ENCODE results near the gene CCDC190.
"Not testable (repeated sequence)": the region's sequence is repeated elsewhere in the genome, so short reads cannot be mapped to it uniquely, and the experiment has no call there.

CCDC190 gene

GRCh38 chr1:162876751-162877150 lies 15.8 kb upstream of the CCDC190 start:
- no peak for DNase-seq

DNA sequence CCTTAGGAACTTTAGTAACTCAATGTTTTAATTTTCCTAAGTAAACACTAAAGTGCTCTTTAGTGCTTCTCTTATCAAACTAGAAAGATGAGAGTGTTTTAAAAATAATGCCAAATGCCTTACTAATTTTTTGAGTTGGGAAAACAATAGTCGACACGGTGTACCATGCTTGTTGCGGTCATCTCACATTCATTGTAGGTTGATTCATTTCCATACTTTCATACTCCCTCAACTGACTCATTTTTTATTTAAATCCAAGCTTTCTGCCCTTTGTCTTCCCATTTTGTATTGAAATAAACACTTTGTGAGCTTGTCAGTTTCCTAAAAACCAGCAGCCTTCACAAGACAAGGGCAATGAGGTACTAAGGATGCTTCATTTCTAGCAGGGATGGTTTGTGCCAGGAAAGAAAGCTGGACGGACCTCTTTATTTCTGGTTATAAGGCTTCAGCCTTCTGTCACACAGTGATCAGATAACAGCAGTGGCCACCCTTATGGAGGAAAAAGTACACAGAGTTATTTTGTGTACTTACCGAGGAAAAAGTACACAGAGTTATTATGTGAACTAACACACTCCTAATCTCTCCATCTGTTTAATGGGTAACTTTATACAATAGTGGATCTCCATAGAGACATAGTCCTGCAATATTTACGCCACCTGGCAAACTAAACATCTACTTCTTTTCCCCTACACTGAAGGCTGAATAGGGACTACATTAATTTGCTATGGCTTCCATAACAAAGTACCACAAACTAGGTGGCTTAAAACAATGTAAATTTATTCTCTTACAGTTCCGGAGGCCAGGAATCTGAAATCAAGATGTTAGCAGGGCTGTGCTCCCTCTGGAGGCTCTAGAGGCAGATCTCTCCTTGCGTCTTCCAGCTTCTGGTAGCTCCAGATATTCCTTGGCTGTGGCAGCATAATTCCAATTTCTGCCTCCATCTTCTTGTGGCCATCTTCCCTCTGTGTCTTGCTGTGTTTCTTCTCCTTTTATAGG lies 13.0 kb upstream of the CCDC190 start:
- DNase-seq = peak; percentile 41

DNA sequence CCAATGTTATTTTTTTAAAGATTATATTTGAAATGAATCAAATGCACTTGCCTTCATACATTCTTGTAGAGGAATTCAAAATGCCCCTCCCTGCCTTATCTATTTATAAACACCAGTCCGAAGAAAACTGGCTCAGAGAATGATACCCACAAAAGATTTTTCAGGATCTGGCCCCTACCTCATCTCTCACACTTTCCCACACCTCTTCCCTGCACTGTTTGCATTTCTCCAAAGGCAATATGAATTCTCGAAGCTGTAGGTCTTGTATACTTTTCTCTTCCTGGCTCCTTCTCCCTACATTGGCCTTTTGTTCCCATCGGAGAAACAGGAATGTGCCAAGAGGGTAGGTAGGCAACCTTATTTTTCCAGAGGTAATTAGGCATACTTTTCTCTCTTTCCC lies 12.0 kb upstream of the CCDC190 start:
- DNase-seq = no peak

GRCh38 chr1:162871417-162871816 lies 10.4 kb upstream of the CCDC190 start:
- not testable (repeated sequence) for DNase-seq

GRCh38 chr1:162868972-162869371 lies 8.0 kb upstream of the CCDC190 start:
- no peak for DNase-seq

DNA sequence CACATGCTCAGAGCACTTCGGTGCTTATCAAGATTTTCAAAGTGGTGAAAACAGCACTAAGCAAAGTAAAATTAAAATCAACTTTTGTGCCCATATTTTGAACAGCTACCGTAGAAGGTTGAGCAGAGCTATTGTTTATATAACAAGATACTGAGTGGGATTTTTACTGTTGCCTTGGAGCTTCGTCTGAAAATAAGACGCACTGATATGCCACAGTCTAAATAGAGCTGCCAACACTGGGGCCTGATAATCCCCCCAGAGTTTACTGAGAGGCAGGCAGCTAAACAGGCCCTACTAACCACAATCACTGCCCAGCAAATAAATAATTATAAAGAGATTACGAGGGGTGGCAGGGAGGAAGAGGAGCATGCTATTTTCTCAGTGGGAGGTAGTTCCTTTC lies 650 bp upstream of the CCDC190 start:
- DNase-seq = no peak

DNA sequence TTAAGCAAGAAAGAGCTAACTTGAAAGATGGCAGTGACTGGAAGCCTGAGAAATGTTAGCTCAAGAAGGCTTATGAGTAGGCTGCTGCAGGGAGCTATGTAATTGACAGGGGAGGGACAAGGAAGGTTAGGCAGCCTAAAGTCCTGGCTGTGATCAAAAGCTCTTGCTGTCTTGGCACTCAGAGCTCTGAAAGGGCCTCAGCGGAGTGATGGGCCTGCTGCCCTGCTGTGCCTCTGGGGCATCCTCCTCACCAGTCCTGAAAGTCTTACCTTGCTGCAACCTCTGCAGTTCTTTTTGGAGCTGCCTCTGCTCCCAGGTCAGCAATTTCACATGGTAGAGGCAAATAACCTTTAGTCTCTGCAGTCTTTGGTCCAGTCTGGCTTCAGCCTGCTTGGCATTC lies 1.8 kb downstream of the CCDC190 start:
- no peak for DNase-seq

DNA sequence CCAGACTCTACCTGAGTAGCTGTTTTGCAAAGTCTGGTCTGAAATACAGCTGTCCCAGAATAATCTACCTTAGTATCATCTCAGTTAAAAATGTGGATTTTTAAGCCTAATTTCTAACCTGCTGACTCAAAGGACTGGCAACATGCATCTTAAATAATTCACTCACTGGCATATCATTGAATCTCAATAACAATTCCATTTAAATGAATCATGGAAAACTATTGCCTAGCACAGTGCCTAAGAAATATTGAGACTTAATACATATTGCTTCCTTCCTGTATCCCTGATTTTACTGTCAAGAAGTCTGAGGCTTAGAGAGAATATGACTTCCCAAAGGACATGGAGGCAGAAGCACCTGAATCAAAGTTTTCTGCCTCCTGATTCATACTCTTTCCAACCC lies 3.1 kb downstream of the CCDC190 start:
- DNase-seq = peak; percentile 46

- peak; percentile 93 for DNase-seq
Measured at GRCh38 chr1:162856260-162856659, 4.7 kb downstream of the CCDC190 start.

DNA sequence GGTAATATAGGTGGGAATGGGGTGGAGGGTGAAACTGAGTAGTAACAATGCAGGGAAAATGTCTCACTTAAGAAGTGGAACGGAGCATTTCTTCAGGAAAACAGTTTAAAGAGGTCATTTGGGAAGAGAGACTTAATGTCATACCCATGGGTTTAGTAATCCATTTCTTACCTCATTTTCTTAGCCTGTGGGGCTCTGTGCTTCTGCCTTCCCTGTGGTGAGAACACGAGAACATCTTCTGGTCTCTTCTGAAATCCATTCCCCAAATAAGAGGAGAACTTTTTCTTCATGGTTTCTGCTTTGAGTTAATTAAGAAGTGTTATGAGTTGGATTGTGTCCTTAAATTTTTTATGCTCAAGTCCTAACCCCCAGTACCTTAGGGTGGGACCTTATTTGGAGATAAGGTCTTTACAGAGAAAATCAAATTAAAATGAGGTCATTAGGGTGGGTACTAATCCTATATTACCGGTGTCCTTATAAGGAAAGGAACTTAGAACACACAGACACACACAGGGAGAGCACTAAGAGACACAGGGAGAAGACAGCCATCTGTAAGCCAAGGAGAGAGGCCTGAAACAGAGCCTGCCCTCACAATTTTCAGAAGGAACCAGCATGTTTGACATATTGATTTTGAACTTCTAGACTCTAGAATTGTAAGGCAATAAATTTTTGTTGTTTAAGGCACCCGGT lies 5.4 kb downstream of the CCDC190 start:
- peak; percentile 49 for DNase-seq

DNA sequence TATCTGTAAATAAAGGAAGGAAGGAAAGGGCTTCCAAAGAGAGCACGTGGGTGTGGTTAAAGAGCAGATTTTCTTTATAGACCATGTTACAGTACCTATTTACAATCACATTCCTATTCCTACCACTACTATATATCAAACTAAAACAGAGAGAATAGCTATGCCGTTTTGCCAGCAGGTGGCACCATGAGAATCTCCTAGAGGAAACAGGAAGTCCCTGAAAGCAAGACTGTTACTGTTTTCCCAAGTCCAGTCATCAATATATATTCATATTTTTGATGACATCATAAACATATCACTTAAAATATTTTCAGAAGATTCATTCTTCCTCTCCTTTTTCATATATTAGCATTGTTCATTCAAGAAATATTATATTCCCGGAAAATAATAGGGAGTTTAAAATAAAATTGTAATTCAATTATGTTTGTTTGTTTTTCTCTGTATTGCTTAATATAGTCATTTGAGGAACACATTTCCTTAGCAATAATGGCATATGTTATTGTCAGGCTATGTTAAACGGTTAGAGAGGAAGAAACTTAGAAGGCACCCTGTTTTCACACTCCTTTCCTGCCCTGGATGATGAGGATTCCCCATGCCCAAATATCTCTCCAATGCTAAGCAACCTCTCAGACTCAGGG lies 6.6 kb downstream of the CCDC190 start:
- DNase-seq = peak; percentile 77

DNA sequence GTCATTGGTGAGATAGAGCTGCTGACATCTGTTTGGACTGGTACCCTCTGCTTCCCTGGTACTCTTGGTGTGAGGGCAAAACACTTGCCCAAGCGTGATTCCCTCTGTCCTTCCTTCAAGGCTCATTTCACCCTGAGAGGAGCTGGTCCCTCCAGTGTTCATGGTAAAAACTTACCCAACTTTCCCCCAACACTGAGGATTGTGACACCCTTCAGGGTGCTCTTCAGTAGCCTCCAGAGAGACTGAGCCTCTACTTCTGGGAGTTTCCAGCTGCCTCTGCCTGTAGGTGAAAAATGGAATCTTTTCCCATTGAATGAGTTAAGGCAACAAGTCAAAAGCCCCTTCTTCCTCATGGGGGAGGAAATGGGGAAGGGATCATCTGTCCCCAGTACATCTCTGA lies 9.6 kb downstream of the CCDC190 start:
- no peak for DNase-seq

- no peak for DNase-seq
Measured at GRCh38 chr1:162849711-162850110, 11.3 kb downstream of the CCDC190 start.

DNA sequence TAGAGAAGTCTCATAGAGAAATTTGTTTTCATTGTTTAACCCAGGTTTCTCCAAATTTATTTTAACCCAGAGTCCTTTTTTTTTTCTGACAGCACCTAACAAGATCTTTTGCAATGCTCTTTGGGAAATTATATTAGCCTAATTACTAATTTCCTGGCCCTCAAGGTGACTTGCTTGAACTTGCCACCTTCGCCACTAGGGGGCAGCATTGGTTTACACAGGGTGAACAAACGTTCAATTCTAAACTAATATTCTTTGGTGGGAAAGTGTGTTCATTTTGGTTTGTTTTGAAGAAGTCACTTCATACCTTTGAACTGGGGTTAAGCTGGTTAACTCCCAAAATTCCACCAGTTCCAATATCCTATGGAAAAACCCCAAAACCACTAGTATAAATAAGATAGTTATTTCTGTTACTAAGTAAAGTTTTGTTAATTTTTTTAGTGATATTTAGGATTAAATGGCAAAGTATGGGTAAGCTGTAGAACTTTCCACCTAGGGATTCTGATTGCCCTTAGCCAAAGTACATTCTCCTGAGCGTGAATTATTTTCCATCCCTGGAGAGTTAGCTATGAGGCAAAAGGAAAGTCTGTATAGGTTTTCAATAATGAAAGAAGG lies 13.0 kb downstream of the CCDC190 start:
- DNase-seq = peak; percentile 68

DNA sequence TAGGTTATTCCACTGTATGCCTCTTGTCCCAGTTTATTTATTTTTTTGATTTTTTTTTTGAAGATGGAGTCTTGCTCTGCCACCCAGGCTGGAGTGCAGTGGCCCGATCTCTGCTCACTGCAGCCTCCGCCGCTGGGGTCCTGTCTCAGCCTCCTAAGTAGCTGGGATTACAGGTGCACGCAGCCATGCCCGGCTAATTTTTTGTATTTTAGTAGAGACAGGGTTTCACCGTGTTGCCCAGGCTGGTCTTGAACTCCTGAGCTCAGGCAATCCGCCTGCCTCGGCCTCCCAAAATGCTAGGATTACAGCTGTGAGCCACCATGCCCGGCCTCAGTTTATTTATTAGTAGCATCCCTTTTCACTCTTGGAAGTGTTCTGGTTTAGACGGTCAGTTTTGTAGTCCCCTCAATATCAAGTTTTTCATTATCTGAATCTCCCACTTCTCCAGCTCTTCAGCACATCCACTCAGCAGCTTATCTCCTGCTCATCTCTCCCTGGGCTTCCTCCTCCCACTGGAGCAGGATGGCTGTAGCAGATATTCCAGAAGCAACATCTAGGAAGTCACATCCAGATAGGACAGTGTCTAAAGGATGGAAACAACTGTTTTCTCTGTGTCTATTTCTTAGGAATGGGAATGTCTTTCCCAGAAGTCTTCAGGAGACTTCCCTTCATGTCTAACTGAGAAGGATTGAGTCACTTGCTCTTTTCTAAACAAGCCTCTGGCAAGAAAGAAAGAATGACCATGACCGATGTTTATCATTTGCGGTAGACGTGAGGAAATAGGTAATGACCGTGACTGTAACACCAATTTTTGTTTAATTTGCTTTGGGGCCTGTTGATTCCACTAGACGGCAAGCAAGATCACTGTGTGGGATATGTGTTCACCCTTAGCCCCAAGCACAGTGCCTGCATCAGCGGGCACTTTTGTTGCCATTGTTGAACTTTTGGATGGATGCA lies 14.4 kb downstream of the CCDC190 start:
- DNase-seq = peak; percentile 22

GRCh38 chr1:162844153-162844552 lies 16.8 kb downstream of the CCDC190 start:
- DNase-seq = no peak

- peak; percentile 18 for DNase-seq
Measured at GRCh38 chr1:162840250-162840839, 20.6 kb downstream of the CCDC190 start.

GRCh38 chr1:162838863-162839262 lies 22.1 kb downstream of the CCDC190 start:
- DNase-seq = no peak

GRCh38 chr1:162835157-162835899 lies 25.6 kb downstream of the CCDC190 start:
- DNase-seq = peak; percentile 54

- no peak for DNase-seq
Measured at GRCh38 chr1:162832470-162832869, 28.5 kb downstream of the CCDC190 start.

- DNase-seq = no peak
Measured at GRCh38 chr1:162829268-162829667, 31.7 kb downstream of the CCDC190 start.

Data from fibroblast of upper back skin (primary cell).